ENCODE data around the gene LYAR.

DNA sequence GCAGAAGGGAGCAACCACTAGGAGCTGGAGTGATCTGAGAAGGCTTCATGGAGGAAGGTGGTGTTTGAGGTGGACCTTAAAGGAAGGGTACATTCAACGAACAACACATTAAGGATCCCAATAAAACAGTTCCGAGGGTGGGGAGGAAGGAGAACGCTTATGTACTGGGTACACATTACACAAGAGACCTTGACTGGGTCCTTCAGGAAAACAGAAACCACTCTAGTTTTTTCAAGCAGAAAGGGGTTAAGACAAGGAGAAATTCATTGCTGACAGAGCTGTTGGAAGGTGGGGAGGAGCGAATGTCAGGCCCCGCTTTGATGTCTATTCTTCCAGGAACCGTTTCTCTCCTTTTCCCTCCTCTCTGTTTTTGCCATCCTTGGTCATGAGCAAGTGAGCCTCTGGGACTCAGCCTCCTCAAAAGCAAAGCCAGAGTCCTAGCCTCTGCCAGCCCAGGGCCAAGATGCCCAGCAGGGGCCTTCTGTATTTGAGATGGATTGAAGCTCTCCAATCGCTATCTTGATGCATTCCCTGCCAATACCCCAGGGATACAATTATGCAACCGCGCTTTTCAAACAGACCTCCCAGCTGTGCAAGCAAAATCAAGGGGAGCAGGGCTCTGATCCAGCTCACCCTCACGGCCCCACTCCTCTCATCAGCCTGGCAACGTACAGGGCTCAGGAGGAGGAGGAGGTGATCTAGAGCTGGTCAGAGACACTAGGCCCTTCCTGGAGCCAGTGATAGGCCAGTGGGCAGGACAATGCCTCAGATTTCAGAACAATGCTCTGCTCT lies 48.5 kb upstream of the LYAR start:
- no peak for TF ChIP-seq POLR2A (IDR thresholded peaks at IDR 0.05; ENCODE audit: low read depth, low read length)
- TF ChIP-seq EZH2 (IDR thresholded peaks at IDR 0.05; ENCODE audit: borderline replicate concordance, low read depth, low read length, severe bottlenecking), result no peak
- TF ChIP-seq, protein P1, sequence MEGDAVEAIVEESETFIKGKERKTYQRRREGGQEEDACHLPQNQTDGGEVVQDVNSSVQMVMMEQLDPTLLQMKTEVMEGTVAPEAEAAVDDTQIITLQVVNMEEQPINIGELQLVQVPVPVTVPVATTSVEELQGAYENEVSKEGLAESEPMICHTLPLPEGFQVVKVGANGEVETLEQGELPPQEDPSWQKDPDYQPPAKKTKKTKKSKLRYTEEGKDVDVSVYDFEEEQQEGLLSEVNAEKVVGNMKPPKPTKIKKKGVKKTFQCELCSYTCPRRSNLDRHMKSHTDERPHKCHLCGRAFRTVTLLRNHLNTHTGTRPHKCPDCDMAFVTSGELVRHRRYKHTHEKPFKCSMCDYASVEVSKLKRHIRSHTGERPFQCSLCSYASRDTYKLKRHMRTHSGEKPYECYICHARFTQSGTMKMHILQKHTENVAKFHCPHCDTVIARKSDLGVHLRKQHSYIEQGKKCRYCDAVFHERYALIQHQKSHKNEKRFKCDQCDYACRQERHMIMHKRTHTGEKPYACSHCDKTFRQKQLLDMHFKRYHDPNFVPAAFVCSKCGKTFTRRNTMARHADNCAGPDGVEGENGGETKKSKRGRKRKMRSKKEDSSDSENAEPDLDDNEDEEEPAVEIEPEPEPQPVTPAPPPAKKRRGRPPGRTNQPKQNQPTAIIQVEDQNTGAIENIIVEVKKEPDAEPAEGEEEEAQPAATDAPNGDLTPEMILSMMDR (IDR thresholded peaks at IDR 0.05; ENCODE audit: extremely low read depth in 1 of 2, insufficient read depth in 1 of 2, low read depth in 1 of 2, low read length in 2 of 2), result no peak
- TF ChIP-seq POLR2AphosphoS5 (IDR thresholded peaks at IDR 0.05; ENCODE audit: insufficient read depth, low read depth, low read length), result no peak
- TF ChIP-seq MYC (IDR thresholded peaks at IDR 0.05; ENCODE audit: low read depth, low read length), result no peak
